ENCODE results near the gene HNRNPUL1. TPM values are rescaled to one million over a fixed set of nuclear protein-coding genes. Genes with fewer than 3 reads are reported as not detected.

HNRNPUL1 gene
- total RNA-seq, 1 donor from 2014 or later, result 191 TPM

- H3K9me3 ChIP-seq, result no peaks in the 10 kb centered on the region
- H3K27me3 ChIP-seq (ENCODE audit: low read depth), result no peaks in the 10 kb centered on the region
- peaks cover 60% of the 10 kb centered on the region for H3K36me3 ChIP-seq
- peak overlapping the region; percentile 94 for H3K27ac ChIP-seq
- H3K4me1 ChIP-seq, result peaks cover 48% of the 10 kb centered on the region
- ATAC-seq, result no peak
- H3K4me3 ChIP-seq, result no peak overlapping the region
- intact Hi-C loops (cut with DNase I), result no loop called here
- no peak for TF ChIP-seq CTCF (IDR thresholded peaks at IDR 0.05)
- DNase-seq, result no peak
These were observed 43.1 kb downstream of the HNRNPUL1 start for GRCh38 chr19:41307090-41307875.

- Histone ChIP-seq H3K4me1 (peaks cover 48% of the 10 kb centered on the region), H3K27ac (peak overlapping the region; percentile 94), H3K9me3 (no peaks in the 10 kb centered on the region), H3K36me3 (peaks cover 60% of the 10 kb centered on the region), H3K27me3 (ENCODE audit: low read depth) (no peaks in the 10 kb centered on the region), H3K4me3 (peak overlapping the region; percentile 76)
- intact Hi-C loops (cut with DNase I), result no loop called here
- no peak for TF ChIP-seq CTCF (IDR thresholded peaks at IDR 0.05)
- DNase-seq (no peak), ATAC-seq (peak in 1 of 2 donors; percentile 0)
These were observed 43.8 kb downstream of the HNRNPUL1 start for GRCh38 chr19:41307954-41308449.

- peak overlapping the region; percentile 94 for H3K27ac ChIP-seq
- H3K36me3 ChIP-seq, result peaks cover 60% of the 10 kb centered on the region
- no peaks in the 10 kb centered on the region for H3K27me3 ChIP-seq (ENCODE audit: low read depth)
- H3K9me3 ChIP-seq, result no peaks in the 10 kb centered on the region
- peak; percentile 94 for DNase-seq
- H3K4me1 ChIP-seq, result peaks cover 48% of the 10 kb centered on the region
- peak; percentile 80 to 90 for ATAC-seq
- intact Hi-C loops (cut with DNase I), result no loop called here
- peak; percentile 98 for TF ChIP-seq CTCF (IDR thresholded peaks at IDR 0.05)
- peak overlapping the region; percentile 76 for H3K4me3 ChIP-seq
These were observed 44.4 kb downstream of the HNRNPUL1 start for GRCh38 chr19:41308450-41309179.

GRCh38 chr19:41309180-41310032 lies 45.2 kb downstream of the HNRNPUL1 start:
- Histone ChIP-seq H3K9me3 (no peaks in the 10 kb centered on the region), H3K36me3 (peaks cover 60% of the 10 kb centered on the region), H3K27me3 (ENCODE audit: low read depth) (no peaks in the 10 kb centered on the region), H3K4me3 (peak overlapping the region; percentile 76), H3K4me1 (peaks cover 48% of the 10 kb centered on the region), H3K27ac (peak overlapping the region; percentile 94)
- DNase-seq (no peak), ATAC-seq (peak; percentile 40 to 56)
- no peak for TF ChIP-seq CTCF (IDR thresholded peaks at IDR 0.05)
- intact Hi-C loops (cut with DNase I), result no loop called here

Data from lower lobe of right lung (tissue), 2 donors.